WTC11 (cell line): ENCODE results near the gene STRA6. TPM values are rescaled to one million over a fixed set of nuclear protein-coding genes. Genes with fewer than 3 reads are reported as not detected.

Source experiments
- ATAC-seq: fragments of 200-7000 bp; cut with Tn5 transposase; 2 replicates; pipeline ENCODE4 v1.10.0; 2021; ENCODE audit warnings: mild to moderate bottlenecking, moderate library complexity
- CTCF ChIA-PET: fragments of 300-600 bp; sonication (Branson Sonifier 250); formaldehyde crosslinking; loops from one replicate; lab custom pipeline; 2021; ENCODE audit warnings: antibody characterized with exemption; lab: Charles Lee
- POLR2A ChIA-PET: fragments of 350-600 bp; sonication (Branson Sonifier 250); formaldehyde crosslinking; loops from one replicate; lab custom pipeline; 2021; ENCODE audit warnings: antibody characterized with exemption; lab: Charles Lee
- DNase-seq: peaks from one replicate; pipeline ENCODE4 v3.0.0; 2021; ENCODE audit warnings: low spot score
- H3K27ac Mint-ChIP-seq: 2 replicates; pipeline ENCODE4 v1.8.0; 2021; ENCODE audit warnings: mixed read lengths
- H3K27me3 Mint-ChIP-seq: 2 replicates; pipeline ENCODE4 v1.8.0; 2021; ENCODE audit warnings: low read depth, mild to moderate bottlenecking, moderate library complexity, mixed read lengths
- H3K36me3 Mint-ChIP-seq: 2 replicates; pipeline ENCODE4 v1.8.0; 2021; ENCODE audit warnings: mixed read lengths
- H3K4me1 Mint-ChIP-seq: 2 replicates; pipeline ENCODE4 v1.8.0; 2022; ENCODE audit warnings: mixed read lengths
- H3K4me3 Mint-ChIP-seq: 2 replicates; pipeline ENCODE4 v1.8.0; 2021; ENCODE audit warnings: mild to moderate bottlenecking, moderate library complexity, mixed read lengths
- H3K9me3 Mint-ChIP-seq: 2 replicates; pipeline ENCODE4 v1.8.0; 2021; ENCODE audit warnings: mixed read lengths
- CREM ChIP-seq: sonication (generic); formaldehyde crosslinking; IDR thresholded peaks from 2 replicates; pipeline ENCODE4 v1.8.1; 2022; ENCODE audit warnings: mild to moderate bottlenecking, missing genetic modification reagents, moderate library complexity
- FOXP4 ChIP-seq: sonication (generic); formaldehyde crosslinking; IDR thresholded peaks from 2 replicates; pipeline ENCODE4 v1.8.0; 2022; ENCODE audit warnings: mild to moderate bottlenecking, missing genetic modification reagents
- KAT7 ChIP-seq: sonication (generic); formaldehyde crosslinking; IDR thresholded peaks from 2 replicates; pipeline ENCODE4 v1.8.1; 2023; ENCODE audit warnings: missing genetic modification reagents, mild to moderate bottlenecking, borderline replicate concordance
- NFATC4 ChIP-seq: fragments of 250-450 bp; sonication (Bioruptor Pico); IDR thresholded peaks from 2 replicates; pipeline ENCODE4 v1.9.0; 2021; ENCODE audit warnings: mild to moderate bottlenecking
- STAT6 ChIP-seq: sonication (generic); formaldehyde crosslinking; conservative IDR thresholded peaks from 2 replicates; pipeline ENCODE4 v1.8.1; 2023; ENCODE audit warnings: mild to moderate bottlenecking, low read depth, missing genetic modification reagents, moderate library complexity
- ZNF121 ChIP-seq: sonication (generic); formaldehyde crosslinking; IDR thresholded peaks from 2 replicates; pipeline ENCODE4 v1.8.0; 2023; ENCODE audit warnings: missing genetic modification reagents
- total RNA-seq: library from RNA; stranded (reverse); gene quantifications from 3 replicates; pipeline ENCODE4 v1.2.3, GENCODE V29; 2021
- TF ChIP-seq, protein P1 (sequence below): fragments of 200-600 bp; IDR thresholded peaks from 2 replicates; pipeline ENCODE4 v1.8.0; 2022; ENCODE audit warnings: antibody characterized with exemption
- TF ChIP-seq, protein P2 (sequence below): sonication (generic); formaldehyde crosslinking; IDR thresholded peaks from 2 replicates; pipeline ENCODE4 v1.8.0; 2022; ENCODE audit warnings: mild to moderate bottlenecking, missing genetic modification reagents
- TF ChIP-seq, protein P3 (sequence below): sonication (generic); formaldehyde crosslinking; IDR thresholded peaks from 2 replicates; pipeline ENCODE4 v1.8.1; 2023; ENCODE audit warnings: mild to moderate bottlenecking, missing genetic modification reagents, borderline replicate concordance
- TF ChIP-seq, protein P4 (sequence below): sonication (generic); formaldehyde crosslinking; IDR thresholded peaks from 2 replicates; pipeline ENCODE4 v1.8.0; 2023; ENCODE audit warnings: missing genetic modification reagents, mild to moderate bottlenecking, borderline replicate concordance

Gene STRA6
- total RNA-seq, 1 experiment from 2014 or later, result 23.2 TPM

DNA sequence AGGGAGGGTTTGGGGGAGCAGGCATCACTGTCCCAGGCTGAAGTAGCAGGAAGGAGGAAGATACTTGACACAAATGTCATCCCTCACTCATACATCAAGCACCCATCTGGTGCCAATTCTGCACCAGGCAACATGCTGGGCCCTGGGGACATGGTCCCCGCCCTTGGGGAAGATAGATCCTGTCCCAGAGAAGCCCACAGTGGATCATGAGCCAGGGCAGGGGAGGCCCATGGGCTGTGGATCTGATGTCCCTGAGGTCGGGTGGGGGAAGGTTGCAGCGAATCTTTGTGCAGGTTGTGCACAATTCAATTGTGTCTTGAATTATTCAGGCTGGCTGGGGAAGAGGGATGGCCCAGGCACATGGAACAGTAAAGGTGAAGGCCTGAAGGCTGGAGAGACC, 27.1 kb upstream of the STRA6 start:
- CTCF ChIA-PET, result interaction anchor here (1.5 to 3.7 kb wide), 4 partner anchors 78 to 85 kb away, joined by 3 to 17 read pairs (median 10); no protein-coding TSS in a partner anchor
- no peaks in the 10 kb centered on the region for H3K9me3 Mint-ChIP-seq
- H3K4me3 Mint-ChIP-seq, result no peak overlapping the region
- DNase-seq, result no peak
- no peak for TF ChIP-seq NFATC4
- TF ChIP-seq KAT7, result no peak
- TF ChIP-seq CREM (CRISPR knock-in tag), result no peak
- TF ChIP-seq, protein P1, sequence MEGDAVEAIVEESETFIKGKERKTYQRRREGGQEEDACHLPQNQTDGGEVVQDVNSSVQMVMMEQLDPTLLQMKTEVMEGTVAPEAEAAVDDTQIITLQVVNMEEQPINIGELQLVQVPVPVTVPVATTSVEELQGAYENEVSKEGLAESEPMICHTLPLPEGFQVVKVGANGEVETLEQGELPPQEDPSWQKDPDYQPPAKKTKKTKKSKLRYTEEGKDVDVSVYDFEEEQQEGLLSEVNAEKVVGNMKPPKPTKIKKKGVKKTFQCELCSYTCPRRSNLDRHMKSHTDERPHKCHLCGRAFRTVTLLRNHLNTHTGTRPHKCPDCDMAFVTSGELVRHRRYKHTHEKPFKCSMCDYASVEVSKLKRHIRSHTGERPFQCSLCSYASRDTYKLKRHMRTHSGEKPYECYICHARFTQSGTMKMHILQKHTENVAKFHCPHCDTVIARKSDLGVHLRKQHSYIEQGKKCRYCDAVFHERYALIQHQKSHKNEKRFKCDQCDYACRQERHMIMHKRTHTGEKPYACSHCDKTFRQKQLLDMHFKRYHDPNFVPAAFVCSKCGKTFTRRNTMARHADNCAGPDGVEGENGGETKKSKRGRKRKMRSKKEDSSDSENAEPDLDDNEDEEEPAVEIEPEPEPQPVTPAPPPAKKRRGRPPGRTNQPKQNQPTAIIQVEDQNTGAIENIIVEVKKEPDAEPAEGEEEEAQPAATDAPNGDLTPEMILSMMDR, result no peak
- TF ChIP-seq FOXP4 (CRISPR knock-in tag), result no peak
- TF ChIP-seq, protein P2, sequence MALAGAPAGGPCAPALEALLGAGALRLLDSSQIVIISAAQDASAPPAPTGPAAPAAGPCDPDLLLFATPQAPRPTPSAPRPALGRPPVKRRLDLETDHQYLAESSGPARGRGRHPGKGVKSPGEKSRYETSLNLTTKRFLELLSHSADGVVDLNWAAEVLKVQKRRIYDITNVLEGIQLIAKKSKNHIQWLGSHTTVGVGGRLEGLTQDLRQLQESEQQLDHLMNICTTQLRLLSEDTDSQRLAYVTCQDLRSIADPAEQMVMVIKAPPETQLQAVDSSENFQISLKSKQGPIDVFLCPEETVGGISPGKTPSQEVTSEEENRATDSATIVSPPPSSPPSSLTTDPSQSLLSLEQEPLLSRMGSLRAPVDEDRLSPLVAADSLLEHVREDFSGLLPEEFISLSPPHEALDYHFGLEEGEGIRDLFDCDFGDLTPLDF (CRISPR knock-in tag), result no peak
- TF ChIP-seq, protein P3, sequence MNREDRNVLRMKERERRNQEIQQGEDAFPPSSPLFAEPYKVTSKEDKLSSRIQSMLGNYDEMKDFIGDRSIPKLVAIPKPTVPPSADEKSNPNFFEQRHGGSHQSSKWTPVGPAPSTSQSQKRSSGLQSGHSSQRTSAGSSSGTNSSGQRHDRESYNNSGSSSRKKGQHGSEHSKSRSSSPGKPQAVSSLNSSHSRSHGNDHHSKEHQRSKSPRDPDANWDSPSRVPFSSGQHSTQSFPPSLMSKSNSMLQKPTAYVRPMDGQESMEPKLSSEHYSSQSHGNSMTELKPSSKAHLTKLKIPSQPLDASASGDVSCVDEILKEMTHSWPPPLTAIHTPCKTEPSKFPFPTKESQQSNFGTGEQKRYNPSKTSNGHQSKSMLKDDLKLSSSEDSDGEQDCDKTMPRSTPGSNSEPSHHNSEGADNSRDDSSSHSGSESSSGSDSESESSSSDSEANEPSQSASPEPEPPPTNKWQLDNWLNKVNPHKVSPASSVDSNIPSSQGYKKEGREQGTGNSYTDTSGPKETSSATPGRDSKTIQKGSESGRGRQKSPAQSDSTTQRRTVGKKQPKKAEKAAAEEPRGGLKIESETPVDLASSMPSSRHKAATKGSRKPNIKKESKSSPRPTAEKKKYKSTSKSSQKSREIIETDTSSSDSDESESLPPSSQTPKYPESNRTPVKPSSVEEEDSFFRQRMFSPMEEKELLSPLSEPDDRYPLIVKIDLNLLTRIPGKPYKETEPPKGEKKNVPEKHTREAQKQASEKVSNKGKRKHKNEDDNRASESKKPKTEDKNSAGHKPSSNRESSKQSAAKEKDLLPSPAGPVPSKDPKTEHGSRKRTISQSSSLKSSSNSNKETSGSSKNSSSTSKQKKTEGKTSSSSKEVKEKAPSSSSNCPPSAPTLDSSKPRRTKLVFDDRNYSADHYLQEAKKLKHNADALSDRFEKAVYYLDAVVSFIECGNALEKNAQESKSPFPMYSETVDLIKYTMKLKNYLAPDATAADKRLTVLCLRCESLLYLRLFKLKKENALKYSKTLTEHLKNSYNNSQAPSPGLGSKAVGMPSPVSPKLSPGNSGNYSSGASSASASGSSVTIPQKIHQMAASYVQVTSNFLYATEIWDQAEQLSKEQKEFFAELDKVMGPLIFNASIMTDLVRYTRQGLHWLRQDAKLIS (CRISPR knock-in tag), result no peak
- TF ChIP-seq, protein P4, sequence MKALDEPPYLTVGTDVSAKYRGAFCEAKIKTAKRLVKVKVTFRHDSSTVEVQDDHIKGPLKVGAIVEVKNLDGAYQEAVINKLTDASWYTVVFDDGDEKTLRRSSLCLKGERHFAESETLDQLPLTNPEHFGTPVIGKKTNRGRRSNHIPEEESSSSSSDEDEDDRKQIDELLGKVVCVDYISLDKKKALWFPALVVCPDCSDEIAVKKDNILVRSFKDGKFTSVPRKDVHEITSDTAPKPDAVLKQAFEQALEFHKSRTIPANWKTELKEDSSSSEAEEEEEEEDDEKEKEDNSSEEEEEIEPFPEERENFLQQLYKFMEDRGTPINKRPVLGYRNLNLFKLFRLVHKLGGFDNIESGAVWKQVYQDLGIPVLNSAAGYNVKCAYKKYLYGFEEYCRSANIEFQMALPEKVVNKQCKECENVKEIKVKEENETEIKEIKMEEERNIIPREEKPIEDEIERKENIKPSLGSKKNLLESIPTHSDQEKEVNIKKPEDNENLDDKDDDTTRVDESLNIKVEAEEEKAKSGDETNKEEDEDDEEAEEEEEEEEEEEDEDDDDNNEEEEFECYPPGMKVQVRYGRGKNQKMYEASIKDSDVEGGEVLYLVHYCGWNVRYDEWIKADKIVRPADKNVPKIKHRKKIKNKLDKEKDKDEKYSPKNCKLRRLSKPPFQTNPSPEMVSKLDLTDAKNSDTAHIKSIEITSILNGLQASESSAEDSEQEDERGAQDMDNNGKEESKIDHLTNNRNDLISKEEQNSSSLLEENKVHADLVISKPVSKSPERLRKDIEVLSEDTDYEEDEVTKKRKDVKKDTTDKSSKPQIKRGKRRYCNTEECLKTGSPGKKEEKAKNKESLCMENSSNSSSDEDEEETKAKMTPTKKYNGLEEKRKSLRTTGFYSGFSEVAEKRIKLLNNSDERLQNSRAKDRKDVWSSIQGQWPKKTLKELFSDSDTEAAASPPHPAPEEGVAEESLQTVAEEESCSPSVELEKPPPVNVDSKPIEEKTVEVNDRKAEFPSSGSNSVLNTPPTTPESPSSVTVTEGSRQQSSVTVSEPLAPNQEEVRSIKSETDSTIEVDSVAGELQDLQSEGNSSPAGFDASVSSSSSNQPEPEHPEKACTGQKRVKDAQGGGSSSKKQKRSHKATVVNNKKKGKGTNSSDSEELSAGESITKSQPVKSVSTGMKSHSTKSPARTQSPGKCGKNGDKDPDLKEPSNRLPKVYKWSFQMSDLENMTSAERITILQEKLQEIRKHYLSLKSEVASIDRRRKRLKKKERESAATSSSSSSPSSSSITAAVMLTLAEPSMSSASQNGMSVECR (CRISPR knock-in tag), result no peak
- H3K4me1 Mint-ChIP-seq, result peaks cover 25% of the 10 kb centered on the region
- POLR2A ChIA-PET, result interaction anchor here (0.6 kb wide), 1 partner anchor 27 kb away, joined by 3 read pairs; the partner anchor contains the start of gene STRA6
- peaks cover 67% of the 10 kb centered on the region for H3K27me3 Mint-ChIP-seq
- H3K36me3 Mint-ChIP-seq, result no peaks in the 10 kb centered on the region
- ATAC-seq, result no peak
- no peak overlapping the region for H3K27ac Mint-ChIP-seq

DNA sequence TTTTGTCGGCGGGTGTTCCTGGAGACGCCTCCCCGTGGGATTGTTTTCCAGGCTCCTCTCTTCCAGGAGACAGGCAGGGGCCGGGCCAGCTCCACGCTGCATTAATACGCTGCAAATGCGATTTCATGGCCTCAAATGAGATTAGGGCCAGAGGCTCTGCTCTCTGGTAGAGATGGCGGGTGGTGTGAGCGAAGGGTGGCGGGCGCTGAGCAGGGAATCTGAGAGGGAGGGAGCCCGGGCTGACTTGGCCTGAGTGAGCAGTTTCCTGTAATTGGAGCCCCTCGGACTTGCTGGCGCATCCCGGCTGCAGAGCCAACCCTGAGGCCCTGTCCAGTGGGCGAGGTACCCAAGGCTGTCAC, 26.1 kb upstream of the STRA6 start:
- H3K4me1 Mint-ChIP-seq, result peaks cover 32% of the 10 kb centered on the region
- CTCF ChIA-PET, result interaction anchor here (0.6 to 3.7 kb wide), 9 partner anchors 9 to 94 kb away, joined by 3 to 17 read pairs (median 4); partner anchors contain the start of gene STRA6
- peaks cover 76% of the 10 kb centered on the region for H3K27me3 Mint-ChIP-seq
- no peak overlapping the region for H3K4me3 Mint-ChIP-seq
- no peaks in the 10 kb centered on the region for H3K9me3 Mint-ChIP-seq
- ATAC-seq (peak; percentile 45), DNase-seq (peak; percentile 25)
- H3K27ac Mint-ChIP-seq, result no peak overlapping the region
- no peaks in the 10 kb centered on the region for H3K36me3 Mint-ChIP-seq
- TF ChIP-seq ZNF121 (CRISPR knock-in tag), result 0 out of 2 replicates have a peak, but pooled peaks have one; percentile 10
- no peak for TF ChIP-seq STAT6 (CRISPR knock-in tag)
- TF ChIP-seq, all 79 proteins: peak for 1
- POLR2A ChIA-PET, result no interaction called here
